ENCODE data around the gene CAB39. TPM values are rescaled to one million over a fixed set of nuclear protein-coding genes. Genes with fewer than 3 reads are reported as not detected.

CAB39 gene
- total and polyA plus RNA-seq, 2 donors from 2014 or later, result 39.1 to 77.6 TPM

GRCh38 chr2:230797515-230798495 lies 85.2 kb downstream of the CAB39 start:
- intact Hi-C loops (cut with DNase I), result no loop called here
- Histone ChIP-seq H3K9ac (ENCODE audit: low read length in 3 of 3) (no peak overlapping the region), H3K4me1 (ENCODE audit: control insufficient read depth in 2 of 3, insufficient read depth in 2 of 3, low read depth in 1 of 3, low read length in 3 of 3) (peaks cover 0 to 4% (median 0%) of the 10 kb centered on the region in 3 donors), H3K4me3 (ENCODE audit: low read length in 3 of 3) (no peak overlapping the region), H3K27ac (ENCODE audit: low read depth in 2 of 2, low read length in 2 of 2) (no peak overlapping the region), H3K9me3 (ENCODE audit: control insufficient read depth in 2 of 3, insufficient read depth in 1 of 3, low read length in 3 of 3) (no peaks in the 10 kb centered on the region), H3K36me3 (ENCODE audit: control insufficient read depth in 2 of 3, insufficient read depth in 3 of 3, low read length in 3 of 3) (peaks cover 2 to 16% (median 13%) of the 10 kb centered on the region in 3 donors), H3K27me3 (ENCODE audit: control insufficient read depth, insufficient read depth, low read length) (no peaks in the 10 kb centered on the region)
- FAIRE-seq (no peak), DNase-seq (no peak)
- no peak for TF ChIP-seq CTCF (IDR thresholded peaks at IDR 0.05; ENCODE audit: borderline replicate concordance, extremely low read depth, insufficient read depth)

GRCh38 chr2:230798769-230799399 lies 86.2 kb downstream of the CAB39 start:
- FAIRE-seq, result no peak

GRCh38 chr2:230805353-230806017 lies 92.8 kb downstream of the CAB39 start:
- intact Hi-C loops (cut with DNase I), result no loop called here
- Histone ChIP-seq H3K27me3 (ENCODE audit: control insufficient read depth, insufficient read depth, low read length) (no peaks in the 10 kb centered on the region), H3K9ac (ENCODE audit: low read length in 3 of 3) (no peak overlapping the region), H3K27ac (ENCODE audit: low read depth in 2 of 2, low read length in 2 of 2) (no peak overlapping the region), H3K9me3 (ENCODE audit: control insufficient read depth in 2 of 3, insufficient read depth in 1 of 3, low read length in 3 of 3) (no peaks in the 10 kb centered on the region), H3K4me1 (ENCODE audit: control insufficient read depth in 2 of 3, insufficient read depth in 2 of 3, low read depth in 1 of 3, low read length in 3 of 3) (no peaks in the 10 kb centered on the region), H3K36me3 (ENCODE audit: control insufficient read depth in 2 of 3, insufficient read depth in 3 of 3, low read length in 3 of 3) (peaks cover 0 to 16% (median 2%) of the 10 kb centered on the region in 3 donors), H3K4me3 (ENCODE audit: low read length in 3 of 3) (no peak overlapping the region)
- no peak for FAIRE-seq
- no peak for DNase-seq
- no peak for TF ChIP-seq CTCF (IDR thresholded peaks at IDR 0.05; ENCODE audit: borderline replicate concordance, extremely low read depth, insufficient read depth)

More at GRCh38 chr2:230798769-230799399, 86.2 kb downstream of the CAB39 start:
- no peak overlapping the region for H3K27ac ChIP-seq (ENCODE audit: low read depth in 2 of 2, low read length in 2 of 2)
- no peak overlapping the region for H3K9ac ChIP-seq (ENCODE audit: low read length in 3 of 3)
- no peaks in the 10 kb centered on the region for H3K27me3 ChIP-seq (ENCODE audit: control insufficient read depth, insufficient read depth, low read length)
- intact Hi-C loops (cut with DNase I), result no loop called here
- H3K9me3 ChIP-seq (ENCODE audit: control insufficient read depth in 2 of 3, insufficient read depth in 1 of 3, low read length in 3 of 3), result no peaks in the 10 kb centered on the region
- peak; percentile 46 for TF ChIP-seq CTCF (IDR thresholded peaks at IDR 0.05; ENCODE audit: borderline replicate concordance, extremely low read depth, insufficient read depth)
- H3K4me1 ChIP-seq (ENCODE audit: control insufficient read depth in 2 of 3, insufficient read depth in 2 of 3, low read depth in 1 of 3, low read length in 3 of 3), result peaks cover 0 to under 1% (median 0%) of the 10 kb centered on the region in 3 donors
- H3K36me3 ChIP-seq (ENCODE audit: control insufficient read depth in 2 of 3, insufficient read depth in 3 of 3, low read length in 3 of 3), result peaks cover 2 to 19% (median 11%) of the 10 kb centered on the region in 3 donors
- DNase-seq, result peak in 2 of 5 donors; percentile 79 to 80
- H3K4me3 ChIP-seq (ENCODE audit: low read length in 3 of 3), result no peak overlapping the region

Data from kidney (tissue), 14 donors.